Retinal pigment epithelial cell (primary cell): Measurements from ENCODE around the gene BEGAIN.

ENCODE experiments used
- DNase-seq: peaks from one replicate; pipeline ENCODE4 v3.0.0-alpha.2; 2010; ENCODE audit warnings: low read depth
- H3K4me3 ChIP-seq: 2 replicates; pipeline ENCODE4 v1.5.1; 2011; ENCODE audit warnings: mild to moderate bottlenecking, low read length, control low read depth, moderate library complexity
- TF ChIP-seq, protein P1 (sequence below): conservative IDR thresholded peaks from 2 replicates; pipeline ENCODE4 v1.5.1; 2011; ENCODE audit warnings: low read depth, low read length, control low read depth, inconsistent platforms

Gene BEGAIN

GRCh38 chr14:100559455-100559854 lies 27.8 kb downstream of the BEGAIN start:
- TF ChIP-seq, protein P1, sequence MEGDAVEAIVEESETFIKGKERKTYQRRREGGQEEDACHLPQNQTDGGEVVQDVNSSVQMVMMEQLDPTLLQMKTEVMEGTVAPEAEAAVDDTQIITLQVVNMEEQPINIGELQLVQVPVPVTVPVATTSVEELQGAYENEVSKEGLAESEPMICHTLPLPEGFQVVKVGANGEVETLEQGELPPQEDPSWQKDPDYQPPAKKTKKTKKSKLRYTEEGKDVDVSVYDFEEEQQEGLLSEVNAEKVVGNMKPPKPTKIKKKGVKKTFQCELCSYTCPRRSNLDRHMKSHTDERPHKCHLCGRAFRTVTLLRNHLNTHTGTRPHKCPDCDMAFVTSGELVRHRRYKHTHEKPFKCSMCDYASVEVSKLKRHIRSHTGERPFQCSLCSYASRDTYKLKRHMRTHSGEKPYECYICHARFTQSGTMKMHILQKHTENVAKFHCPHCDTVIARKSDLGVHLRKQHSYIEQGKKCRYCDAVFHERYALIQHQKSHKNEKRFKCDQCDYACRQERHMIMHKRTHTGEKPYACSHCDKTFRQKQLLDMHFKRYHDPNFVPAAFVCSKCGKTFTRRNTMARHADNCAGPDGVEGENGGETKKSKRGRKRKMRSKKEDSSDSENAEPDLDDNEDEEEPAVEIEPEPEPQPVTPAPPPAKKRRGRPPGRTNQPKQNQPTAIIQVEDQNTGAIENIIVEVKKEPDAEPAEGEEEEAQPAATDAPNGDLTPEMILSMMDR, result no peak
- DNase-seq, result no peak
- no peak overlapping the region for H3K4me3 ChIP-seq

DNA sequence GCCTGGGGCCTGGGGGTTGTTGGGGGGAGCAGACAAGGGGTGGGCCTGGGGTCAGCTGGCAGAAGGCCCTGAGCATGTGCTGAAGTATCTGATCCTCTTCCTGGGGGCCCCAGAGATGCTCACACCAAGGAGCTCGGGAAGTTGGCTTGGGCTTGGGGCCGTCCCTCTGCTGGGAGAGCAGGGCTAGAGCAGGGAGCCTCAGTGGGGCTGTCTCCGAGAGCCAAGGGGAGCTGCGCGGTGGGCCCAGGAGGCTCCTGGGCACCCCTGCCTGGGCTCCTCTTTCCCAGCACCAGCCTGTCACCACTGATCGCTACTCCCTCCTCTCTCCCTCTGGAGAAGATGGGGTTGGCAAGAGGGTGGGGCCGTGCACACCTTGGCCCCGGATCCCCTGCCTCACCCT lies 28.3 kb downstream of the BEGAIN start:
- no peak overlapping the region for H3K4me3 ChIP-seq
- TF ChIP-seq, protein P1, result no peak
- DNase-seq, result no peak

DNA sequence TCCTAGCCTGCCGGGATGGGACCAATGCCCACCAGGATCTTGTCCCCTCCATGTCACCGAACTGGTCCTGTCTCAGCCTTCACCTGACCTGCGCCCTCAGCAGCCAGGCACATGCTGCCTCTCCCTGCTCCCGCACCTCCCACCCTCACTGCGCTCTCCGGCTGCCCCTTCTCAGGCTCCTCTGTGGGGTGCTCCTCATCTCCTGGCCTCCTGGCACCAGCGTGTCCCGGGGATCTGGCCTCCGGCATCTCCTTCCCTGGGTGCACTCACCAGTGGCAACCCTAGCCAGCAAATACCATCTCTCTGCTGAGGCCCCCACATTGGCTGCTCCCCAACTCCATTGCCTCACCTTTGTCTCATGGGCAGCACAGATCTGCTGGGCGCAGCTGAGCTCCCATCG lies 29.0 kb downstream of the BEGAIN start:
- no peak overlapping the region for H3K4me3 ChIP-seq
- no peak for DNase-seq
- TF ChIP-seq, protein P1, result no peak

DNA sequence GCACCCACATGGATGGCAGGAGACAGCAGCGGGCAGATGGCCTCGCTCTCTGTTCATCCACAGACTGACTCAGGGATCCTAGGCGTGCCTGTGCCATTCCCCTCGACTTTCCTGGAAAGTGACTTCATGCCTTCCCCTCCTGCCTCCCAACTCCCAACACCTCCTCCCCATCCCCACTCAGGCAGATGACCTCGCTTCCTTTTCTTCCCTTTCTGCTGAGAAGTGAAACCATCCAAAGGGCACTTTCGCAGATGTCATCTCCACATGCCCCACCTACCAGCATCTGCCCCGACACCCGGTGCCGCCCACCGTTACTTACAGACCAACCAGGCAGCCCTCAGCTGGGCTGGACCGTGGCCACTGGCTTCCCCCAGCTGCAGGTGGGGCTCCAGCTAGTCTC lies 29.6 kb downstream of the BEGAIN start:
- TF ChIP-seq, protein P1, result no peak
- no peak for DNase-seq
- H3K4me3 ChIP-seq, result no peak overlapping the region

DNA sequence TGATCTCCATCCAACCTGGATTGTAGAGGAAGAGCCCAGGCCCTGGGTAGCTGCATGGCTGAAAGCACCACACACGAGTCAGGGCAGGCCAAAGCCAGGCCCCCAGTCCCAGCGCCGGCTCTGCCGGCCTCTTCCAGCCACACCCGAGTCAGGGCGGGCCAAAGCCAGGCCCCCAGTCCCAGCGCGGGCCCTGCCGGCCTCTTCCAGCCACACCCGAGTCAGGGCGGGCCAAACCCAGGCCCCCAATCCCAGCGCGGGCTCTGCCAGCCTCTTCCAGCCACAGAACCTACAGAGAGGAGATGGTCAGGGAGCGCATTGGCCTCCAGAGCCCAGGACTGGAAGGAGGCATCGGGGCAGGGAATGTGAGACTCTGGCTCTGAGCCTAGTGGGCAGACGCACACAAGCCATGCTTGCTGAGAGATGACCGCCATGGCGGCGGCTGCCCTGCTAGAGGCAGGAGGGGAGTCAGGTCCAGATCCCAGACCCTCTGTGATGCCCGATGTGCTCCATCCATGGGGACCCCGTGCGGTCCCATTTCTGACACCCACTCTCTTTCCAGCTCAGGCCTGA lies 30.2 kb downstream of the BEGAIN start:
- no peak for DNase-seq
- H3K4me3 ChIP-seq, result no peak overlapping the region
- TF ChIP-seq, protein P1, result no peak

- DNase-seq, result no peak
- TF ChIP-seq, protein P1, result no peak
- no peak overlapping the region for H3K4me3 ChIP-seq
Observed at GRCh38 chr14:100556140-100556475, 31.1 kb downstream of the BEGAIN start.

- H3K4me3 ChIP-seq, result no peak overlapping the region
- TF ChIP-seq, protein P1, result no peak
- no peak for DNase-seq
Observed at GRCh38 chr14:100555436-100556139, 31.6 kb downstream of the BEGAIN start.
